Keratinocyte (primary cell): Measurements from ENCODE around the gene KCNAB2. TPM values are rescaled to one million over a fixed set of nuclear protein-coding genes. Genes with fewer than 3 reads are reported as not detected.

Source experiments
- DNase-seq: peaks from one replicate; pipeline ENCODE4 v3.0.0-alpha.2; 2011; ENCODE audit warnings: low read depth, missing footprints, low spot score
- FAIRE-seq: peaks from 2 replicates; lab custom pipeline; 2011; peaks lifted over from hg19 to GRCh38; lab: Jason Lieb, UNC
- H2AFZ ChIP-seq: 2 replicates; pipeline ENCODE4 v1.6.0; 2012; ENCODE audit warnings: low read length, control low read depth, inconsistent platforms; ENCODE audit not compliant: control insufficient read depth
- H3K27ac ChIP-seq: 2 replicates; pipeline ENCODE4 v1.5.1; 2011; ENCODE audit warnings: low read length; ENCODE audit not compliant: control insufficient read depth, insufficient read depth
- H3K27me3 ChIP-seq: 3 replicates; pipeline ENCODE4 v1.6.0; 2011; ENCODE audit warnings: low read length; ENCODE audit not compliant: control insufficient read depth, insufficient read depth; ENCODE audit errors: extremely low read depth
- H3K36me3 ChIP-seq, 2 experiments: 2 replicates in 1 of 2; 3 replicates in 1 of 2; pipeline ENCODE4 v1.5.1; 2011; ENCODE audit warnings: low read length in 2 of 2, mild to moderate bottlenecking in 1 of 2; ENCODE audit not compliant: control insufficient read depth in 2 of 2, insufficient read depth in 2 of 2; ENCODE audit errors: extremely low read depth in 1 of 2
- H3K4me1 ChIP-seq: 3 replicates; pipeline ENCODE4 v1.5.1; 2011; ENCODE audit warnings: low read length; ENCODE audit not compliant: control insufficient read depth, insufficient read depth; ENCODE audit errors: extremely low read depth
- H3K4me2 ChIP-seq: 3 replicates; pipeline ENCODE4 v1.6.0; 2011; ENCODE audit warnings: low read depth, low read length; ENCODE audit not compliant: control insufficient read depth, insufficient read depth; ENCODE audit errors: extremely low read depth
- H3K4me3 ChIP-seq, 3 experiments: fragments of 200-600 bp in 1 of 3; sonication (generic) in 1 of 3; 2 replicates in 2 of 3; 3 replicates in 1 of 3; pipeline ENCODE4 v1.5.1; 2011 to 2016; ENCODE audit warnings: low read length in 3 of 3, mild to moderate bottlenecking in 3 of 3, control low read depth in 2 of 3, inconsistent platforms in 1 of 3, low read depth in 1 of 3, mixed read lengths in 1 of 3, mixed run types in 1 of 3, moderate library complexity in 1 of 3; ENCODE audit not compliant: control insufficient read depth in 2 of 3, insufficient read depth in 2 of 3; ENCODE audit errors: extremely low read depth in 1 of 3
- H3K79me2 ChIP-seq: 2 replicates; pipeline ENCODE4 v1.6.0; 2012; ENCODE audit warnings: low read length; ENCODE audit not compliant: control insufficient read depth, insufficient read depth
- H3K9ac ChIP-seq: 3 replicates; pipeline ENCODE4 v1.6.0; 2011; ENCODE audit warnings: low read length; ENCODE audit not compliant: control insufficient read depth, insufficient read depth; ENCODE audit errors: extremely low read depth
- H3K9me1 ChIP-seq: 3 replicates; pipeline ENCODE4 v1.6.0; 2011; ENCODE audit warnings: low read length; ENCODE audit not compliant: control insufficient read depth, insufficient read depth; ENCODE audit errors: extremely low read depth
- H3K9me3 ChIP-seq: 2 replicates; pipeline ENCODE4 v1.5.1; 2012; ENCODE audit warnings: low read depth, low read length; ENCODE audit not compliant: control insufficient read depth
- H4K20me1 ChIP-seq: 3 replicates; pipeline ENCODE4 v1.6.0; 2011; ENCODE audit warnings: low read length; ENCODE audit not compliant: control insufficient read depth, insufficient read depth; ENCODE audit errors: extremely low read depth
- CTCF ChIP-seq, 3 experiments: IDR thresholded peaks in 1 of 3; conservative IDR thresholded peaks in 1 of 3; optimal IDR thresholded peaks in 1 of 3; 2 replicates in 2 of 3; 3 replicates in 1 of 3; pipeline versions ENCODE3 to v1.5.1; 2011; ENCODE audit warnings: low read length in 3 of 3, mild to moderate bottlenecking in 3 of 3, moderate library complexity in 2 of 3, control low read depth in 1 of 3, inconsistent platforms in 1 of 3; ENCODE audit not compliant: insufficient read depth in 2 of 3; ENCODE audit errors: extremely low read depth in 1 of 3
- EZH2 ChIP-seq: IDR thresholded peaks from one replicate; pipeline ENCODE4 v1.6.1; 2012; ENCODE audit warnings: inconsistent platforms, mild to moderate bottlenecking, low read length, moderate library complexity
- dilution Hi-C: fragments of 300-500 bp; cut with MboI; formaldehyde crosslinking; loops from one replicate; pipeline ENCODE4 v1.7.0; 2020; ENCODE audit warnings: low sequenced_read_pairs; ENCODE audit not compliant: extremely low pct_ligation_motif_present
- polyA plus RNA-seq, 5 experiments: library from polyadenylated mRNA; depleted of rRNA in 3 of 5; stranded (reverse) in 3 of 5; stranded (forward) in 1 of 5; unstranded in 1 of 5; fragments of >200 nt; gene quantifications; 1 replicate in 1 of 5; 2 replicates in 3 of 5; 3 replicates in 1 of 5; pipeline versions ENCODE4 v1.2.1 to v1.2.3, GENCODE V29; 2011 to 2012; ENCODE audit warnings: missing spikeins in 2 of 5, low read depth in 1 of 5, low replicate concordance in 1 of 5

Gene KCNAB2
- polyA plus RNA-seq, 1 donor (not counting 4 experiments of a cell fraction or from before 2014, with no cell fraction given): 1.8 TPM

- dilution Hi-C loops: no loop called here
These were observed 46.5 kb downstream of the KCNAB2 start for GRCh38 chr1:6092211-6092610.

GRCh38 chr1:6093071-6093470, 47.4 kb downstream of the KCNAB2 start:
- H3K27ac ChIP-seq: no peak overlapping the region
- H3K79me2 ChIP-seq: no peaks in the 10 kb centered on the region
- no peak overlapping the region for H3K4me3 ChIP-seq
- FAIRE-seq: no peak
- no peak for DNase-seq
- dilution Hi-C loops: no loop called here
- no peak overlapping the region for H3K9ac ChIP-seq
- no peak overlapping the region for H3K4me2 ChIP-seq
- no peaks in the 10 kb centered on the region for H4K20me1 ChIP-seq
- H3K4me1 ChIP-seq: no peaks in the 10 kb centered on the region
- no peaks in the 10 kb centered on the region for H3K9me1 ChIP-seq
- no peaks in the 10 kb centered on the region for H3K9me3 ChIP-seq
- H3K27me3 ChIP-seq: peaks cover 12% of the 10 kb centered on the region
- TF ChIP-seq EZH2 (no peak), CTCF (optimal IDR thresholded peaks at IDR 0.05 in 1 of 3, IDR thresholded peaks at IDR 0.05 in 1 of 3, conservative IDR thresholded peaks at IDR 0.05 in 1 of 3; ENCODE audit: extremely low read depth in 1 of 3, insufficient read depth in 2 of 3, low read length in 3 of 3) (no peak)
- H2AFZ ChIP-seq: no peak overlapping the region
- no peaks in the 10 kb centered on the region for H3K36me3 ChIP-seq

More at GRCh38 chr1:6092211-6092610, 46.5 kb downstream of the KCNAB2 start:
- Histone ChIP-seq H3K9me3 (no peaks in the 10 kb centered on the region), H3K9ac (no peak overlapping the region), H3K27ac (no peak overlapping the region), H3K4me1 (no peaks in the 10 kb centered on the region), H3K4me2 (no peak overlapping the region), H3K36me3 (no peaks in the 10 kb centered on the region), H3K27me3 (peaks cover 12% of the 10 kb centered on the region), H4K20me1 (no peaks in the 10 kb centered on the region), H3K9me1 (no peaks in the 10 kb centered on the region), H3K4me3 (no peak overlapping the region), H3K79me2 (no peaks in the 10 kb centered on the region), H2AFZ (no peak overlapping the region)
- DNase-seq (no peak), FAIRE-seq (no peak)
- TF ChIP-seq EZH2: no peak
- TF ChIP-seq CTCF (optimal IDR thresholded peaks at IDR 0.05 in 1 of 3, IDR thresholded peaks at IDR 0.05 in 1 of 3, conservative IDR thresholded peaks at IDR 0.05 in 1 of 3; ENCODE audit: extremely low read depth in 1 of 3, insufficient read depth in 2 of 3, low read length in 3 of 3): no peak
